ENCODE measurements around the gene ZNF785. TPM values are rescaled to one million over a fixed set of nuclear protein-coding genes. Genes with fewer than 3 reads are reported as not detected.

ZNF785 gene
- total and polyA plus RNA-seq, 2 of the 13 experiments (the other 11 are each of a cell fraction or from before 2014, with no cell fraction given): 0.01 TPM; not detected in 1

GRCh38 chr16:30628628-30629540, 43.4 kb upstream of the ZNF785 start (continued):
- TF ChIP-seq FOXO4 (CRISPR knock-in tag; conservative IDR thresholded peaks at IDR 0.05) (no peak), TFDP2 (CRISPR knock-in tag; IDR thresholded peaks at IDR 0.05) (no peak), NFKB2 (CRISPR knock-in tag; IDR thresholded peaks at IDR 0.05; ENCODE audit: borderline replicate concordance) (no peak), MYPOP (CRISPR knock-in tag; IDR thresholded peaks at IDR 0.05) (no peak), ZNF639 (CRISPR knock-in tag; conservative IDR thresholded peaks at IDR 0.05) (no peak), MLLT10 (CRISPR knock-in tag; IDR thresholded peaks at IDR 0.05) (no peak), ZNF34 (CRISPR knock-in tag; IDR thresholded peaks at IDR 0.05; ENCODE audit: borderline replicate concordance) (0 out of 2 replicates have a peak, but pooled peaks have one; percentile 58), ZSCAN25 (CRISPR knock-in tag; IDR thresholded peaks at IDR 0.05) (no peak), FUBP1 (CRISPR knock-in tag; IDR thresholded peaks at IDR 0.05; ENCODE audit: borderline replicate concordance) (no peak), FOXK2 (IDR thresholded peaks at IDR 0.05) (no peak), ZBTB14 (CRISPR knock-in tag; IDR thresholded peaks at IDR 0.05) (no peak), ZNF83 (CRISPR knock-in tag; IDR thresholded peaks at IDR 0.05; ENCODE audit: borderline replicate concordance) (no peak), ZNF121 (CRISPR knock-in tag; IDR thresholded peaks at IDR 0.05) (no peak), SNAPC5 (CRISPR knock-in tag; IDR thresholded peaks at IDR 0.05; ENCODE audit: borderline replicate concordance) (no peak), CTCF (CRISPR knock-in tag; IDR thresholded peaks at IDR 0.05) (peak; percentile 94)
- TF ChIP-seq, protein P1, sequence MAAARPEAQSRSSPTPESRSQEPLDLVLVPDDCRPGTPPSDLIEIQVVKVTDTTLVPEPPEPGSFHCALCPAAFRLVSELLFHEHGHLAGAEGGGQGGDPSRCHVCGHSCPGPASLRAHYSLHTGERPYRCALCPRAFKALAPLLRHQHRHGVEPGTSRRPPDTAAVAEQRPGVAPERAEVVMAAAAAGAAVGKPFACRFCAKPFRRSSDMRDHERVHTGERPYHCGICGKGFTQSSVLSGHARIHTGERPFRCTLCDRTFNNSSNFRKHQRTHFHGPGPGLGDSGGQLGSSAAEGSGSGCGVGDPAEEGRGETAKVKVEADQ (CRISPR knock-in tag; IDR thresholded peaks at IDR 0.05; ENCODE audit: borderline replicate concordance): no peak
